Measurements from ENCODE around the gene MPG.

DNA sequence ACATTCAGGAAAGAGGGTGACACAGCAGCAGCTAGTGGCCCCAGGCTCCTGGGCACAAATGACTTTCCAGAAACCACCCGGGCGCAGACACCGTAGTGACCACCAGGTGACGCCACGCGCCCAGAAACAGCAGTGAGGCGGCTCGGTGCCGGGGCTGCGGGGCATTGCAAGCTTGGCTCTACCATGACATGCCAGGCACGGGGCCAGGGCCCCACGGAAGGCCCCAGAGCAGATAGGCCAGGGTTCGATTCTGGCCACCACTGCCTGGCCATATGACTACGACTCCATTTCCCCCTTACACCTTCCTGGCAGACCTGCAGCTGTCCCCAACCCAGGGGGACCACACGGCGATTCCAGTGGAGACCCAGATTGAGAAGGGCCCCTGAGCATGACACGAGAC lies 12.3 kb upstream of the MPG start:
- TF ChIP-seq, protein P1, sequence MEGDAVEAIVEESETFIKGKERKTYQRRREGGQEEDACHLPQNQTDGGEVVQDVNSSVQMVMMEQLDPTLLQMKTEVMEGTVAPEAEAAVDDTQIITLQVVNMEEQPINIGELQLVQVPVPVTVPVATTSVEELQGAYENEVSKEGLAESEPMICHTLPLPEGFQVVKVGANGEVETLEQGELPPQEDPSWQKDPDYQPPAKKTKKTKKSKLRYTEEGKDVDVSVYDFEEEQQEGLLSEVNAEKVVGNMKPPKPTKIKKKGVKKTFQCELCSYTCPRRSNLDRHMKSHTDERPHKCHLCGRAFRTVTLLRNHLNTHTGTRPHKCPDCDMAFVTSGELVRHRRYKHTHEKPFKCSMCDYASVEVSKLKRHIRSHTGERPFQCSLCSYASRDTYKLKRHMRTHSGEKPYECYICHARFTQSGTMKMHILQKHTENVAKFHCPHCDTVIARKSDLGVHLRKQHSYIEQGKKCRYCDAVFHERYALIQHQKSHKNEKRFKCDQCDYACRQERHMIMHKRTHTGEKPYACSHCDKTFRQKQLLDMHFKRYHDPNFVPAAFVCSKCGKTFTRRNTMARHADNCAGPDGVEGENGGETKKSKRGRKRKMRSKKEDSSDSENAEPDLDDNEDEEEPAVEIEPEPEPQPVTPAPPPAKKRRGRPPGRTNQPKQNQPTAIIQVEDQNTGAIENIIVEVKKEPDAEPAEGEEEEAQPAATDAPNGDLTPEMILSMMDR (conservative IDR thresholded peaks at IDR 0.05; ENCODE audit: low read length), result peak; percentile 95
- TF ChIP-seq EZH2phosphoT487 (IDR thresholded peaks at IDR 0.05; ENCODE audit: borderline replicate concordance, low read depth, low read length), result no peak
